Inflammatory macrophage treated with lipopolysaccharide for 4 hours (primary cell): ENCODE measurements around the gene ZDHHC14.
A peak's percentile ranks its signal among the peaks of the same experiment; 100 is the strongest.

Source experiments
- DNase-seq: peaks from one replicate; pipeline ENCODE4 v3.0.0-alpha.2; 2020

Gene ZDHHC14

GRCh38 chr6:157535340-157536222 lies 154.6 kb downstream of the ZDHHC14 start:
- DNase-seq, result peak; percentile 92

- DNase-seq, result no peak
Measured at GRCh38 chr6:157536223-157536545, 155.2 kb downstream of the ZDHHC14 start.

- DNase-seq, result no peak
Measured at GRCh38 chr6:157537556-157537955, 156.6 kb downstream of the ZDHHC14 start.

GRCh38 chr6:157538168-157538567 lies 157.2 kb downstream of the ZDHHC14 start:
- no peak for DNase-seq

- DNase-seq, result no peak
Measured at GRCh38 chr6:157538698-157539097, 157.7 kb downstream of the ZDHHC14 start.

GRCh38 chr6:157539421-157539822 lies 158.4 kb downstream of the ZDHHC14 start:
- DNase-seq, result peak; percentile 44

- no peak for DNase-seq
Measured at GRCh38 chr6:157539900-157540752, 159.1 kb downstream of the ZDHHC14 start.

- no peak for DNase-seq
Measured at GRCh38 chr6:157541618-157542413, 160.8 kb downstream of the ZDHHC14 start.

GRCh38 chr6:157542414-157543160 lies 161.6 kb downstream of the ZDHHC14 start:
- DNase-seq, result no peak

GRCh38 chr6:157546321-157546720 lies 165.3 kb downstream of the ZDHHC14 start:
- DNase-seq, result no peak

- no peak for DNase-seq
Measured at GRCh38 chr6:157547112-157547511, 166.1 kb downstream of the ZDHHC14 start.

- peak; percentile 86 for DNase-seq
Measured at GRCh38 chr6:157548635-157549467, 167.9 kb downstream of the ZDHHC14 start.

GRCh38 chr6:157549468-157549745 lies 168.4 kb downstream of the ZDHHC14 start:
- DNase-seq, result no peak

- no peak for DNase-seq
Measured at GRCh38 chr6:157550114-157550989, 169.4 kb downstream of the ZDHHC14 start.

GRCh38 chr6:157551041-157551832 lies 170.2 kb downstream of the ZDHHC14 start:
- DNase-seq, result peak; percentile 23

GRCh38 chr6:157552081-157552747 lies 171.2 kb downstream of the ZDHHC14 start:
- DNase-seq, result no peak

- DNase-seq, result no peak
Measured at GRCh38 chr6:157552820-157553485, 172.0 kb downstream of the ZDHHC14 start.

- DNase-seq, result no peak
Measured at GRCh38 chr6:157554747-157555146, 173.8 kb downstream of the ZDHHC14 start.
